ENCODE measurements around the gene BIRC3.
A peak's percentile ranks its signal among the peaks of the same experiment; 100 is the strongest.
"Not testable (repeated sequence)": the region's sequence is repeated elsewhere in the genome, so short reads cannot be mapped to it uniquely, and the experiment has no call there.

Gene BIRC3

DNA sequence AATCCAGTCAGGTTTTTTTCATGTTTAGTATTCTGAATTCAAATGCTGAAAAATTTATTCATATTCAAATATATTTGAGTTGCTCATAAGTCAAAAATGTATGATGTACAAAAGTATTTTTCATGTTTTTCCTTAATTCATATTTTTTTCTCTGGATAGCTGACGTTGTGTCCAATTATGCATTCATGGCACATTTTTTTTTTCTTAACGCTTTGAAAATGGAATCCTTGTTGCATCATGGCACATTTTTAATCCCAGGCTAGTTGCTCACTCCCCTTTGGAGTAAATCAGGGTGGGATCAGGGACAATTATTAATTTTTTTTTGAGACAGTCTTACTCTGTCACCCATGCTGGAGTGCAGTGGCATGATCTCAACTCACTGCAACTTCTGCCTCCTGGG, 14.1 kb downstream of the BIRC3 start:
- no peak for DNase-seq

DNA sequence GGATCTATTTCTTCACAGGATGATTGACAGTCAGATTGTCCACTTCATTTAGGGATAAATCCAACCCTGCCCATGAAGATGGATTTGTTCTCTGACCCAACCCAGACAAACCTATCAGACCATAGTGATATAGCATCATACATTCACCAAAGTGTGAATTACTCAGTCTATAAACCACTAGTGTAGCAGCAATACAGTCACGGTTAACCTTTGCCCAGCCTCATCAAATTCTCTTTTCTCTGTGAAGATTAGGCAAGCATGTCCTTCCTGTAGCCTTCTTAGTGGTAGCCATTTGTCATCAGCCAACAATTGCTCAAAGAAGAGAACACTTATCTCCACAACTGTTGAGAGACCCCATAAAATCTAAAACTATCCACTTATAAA, 15.3 kb downstream of the BIRC3 start:
- no peak for DNase-seq

DNA sequence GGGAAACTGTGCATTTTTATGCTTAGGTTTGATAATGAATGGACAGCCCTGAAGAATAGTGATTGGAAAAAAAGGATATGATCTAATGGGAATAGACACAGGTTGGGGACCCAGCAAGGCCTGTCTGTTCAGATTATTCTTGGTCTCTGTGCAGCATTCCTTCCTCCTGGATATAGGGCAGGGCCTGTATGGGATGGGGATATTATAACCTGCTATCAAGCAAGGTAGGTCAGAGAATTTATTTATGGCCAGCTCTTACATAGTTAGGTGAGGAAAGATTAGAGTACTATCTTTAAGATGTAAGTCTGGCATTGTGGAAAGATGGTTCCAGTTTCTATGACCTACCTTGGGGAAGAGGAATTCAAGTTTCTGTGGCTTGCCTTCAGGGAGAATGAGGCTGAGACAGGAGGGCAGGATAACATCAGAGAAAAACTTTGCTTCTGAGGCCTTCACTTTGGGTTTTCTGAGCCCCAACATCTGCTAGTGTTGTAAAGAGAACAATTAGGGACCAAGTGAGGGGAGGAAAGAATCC, 21.3 kb downstream of the BIRC3 start:
- no peak for DNase-seq

DNA sequence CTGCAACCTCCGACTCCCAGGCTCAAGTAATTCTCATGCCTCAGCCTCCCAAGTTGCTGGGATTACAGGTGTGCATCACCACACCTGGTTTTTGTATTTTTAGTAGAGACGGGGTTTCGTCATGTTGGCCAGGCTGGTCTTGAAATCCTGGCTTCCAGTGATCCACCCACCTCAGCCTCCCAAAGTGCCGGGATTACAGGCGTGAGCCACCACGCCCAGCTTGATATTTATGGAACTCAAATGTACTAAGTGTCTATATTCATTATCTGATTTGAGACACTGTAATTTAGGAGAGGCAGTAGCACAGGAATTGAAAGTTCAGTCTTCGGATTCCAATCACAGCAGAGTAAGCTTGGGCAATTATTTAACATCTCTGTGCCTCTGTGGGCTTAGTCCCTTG, 24.0 kb downstream of the BIRC3 start:
- DNase-seq = not testable (repeated sequence)

DNA sequence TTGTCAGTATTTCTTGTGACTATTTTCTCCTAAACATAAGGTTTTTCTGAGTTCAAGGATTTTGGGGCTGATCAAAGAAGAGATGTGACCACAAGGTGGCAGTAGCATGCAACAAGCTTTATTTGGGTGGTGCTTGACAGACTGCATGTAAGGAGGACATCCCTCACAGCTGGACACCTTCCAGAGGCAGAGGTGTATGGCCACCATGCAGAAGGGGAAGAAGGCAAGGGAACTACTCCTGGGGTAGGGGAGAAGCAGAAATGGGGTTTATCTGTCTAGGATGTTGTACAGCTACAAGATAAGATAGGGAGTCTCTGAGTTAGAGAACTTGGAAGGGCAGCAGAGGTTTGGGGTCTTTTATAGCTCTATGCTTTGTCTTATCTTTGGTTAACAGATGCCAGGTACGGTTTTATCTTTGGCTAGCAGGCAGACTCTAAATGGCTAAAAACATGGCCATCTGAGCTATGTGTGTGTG, 24.6 kb downstream of the BIRC3 start:
- DNase-seq = peak; percentile 80

DNA sequence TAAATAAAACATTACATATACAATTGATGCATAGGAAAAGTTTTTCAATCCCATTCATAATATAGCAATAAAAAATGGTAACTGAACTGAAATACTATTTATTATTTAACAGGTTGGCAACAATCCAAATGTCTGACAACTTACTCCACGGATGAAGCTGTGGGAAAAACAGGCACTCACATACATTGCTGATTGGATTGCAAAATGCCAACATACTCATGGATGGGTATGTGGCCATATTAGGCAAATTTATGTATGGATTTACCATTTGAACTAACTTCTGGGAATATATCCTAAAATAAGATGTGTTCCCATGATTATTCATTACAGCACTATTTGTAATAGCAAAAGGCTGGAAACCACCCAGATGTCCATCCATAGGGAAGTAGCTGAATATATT, 26.5 kb downstream of the BIRC3 start:
- no peak for DNase-seq

DNA sequence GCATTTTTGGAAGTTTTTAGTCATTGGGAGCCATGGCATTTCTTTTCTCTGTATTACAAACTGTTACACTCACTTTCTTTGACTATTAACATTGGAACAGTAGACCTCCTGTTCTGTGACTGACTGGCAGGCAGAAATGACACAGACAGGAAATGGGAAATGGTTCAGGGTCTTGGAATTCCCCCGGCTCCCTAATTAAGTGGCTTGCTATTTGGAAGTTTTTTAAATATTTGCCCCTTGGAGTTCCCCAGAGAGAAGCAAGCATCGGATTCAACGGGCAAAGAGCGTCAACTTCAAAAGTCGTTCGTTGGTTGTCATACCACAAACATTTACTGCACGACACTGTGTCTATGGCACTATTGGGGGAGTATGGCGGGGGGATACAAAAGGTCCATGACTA, 28.6 kb downstream of the BIRC3 start:
- no peak for DNase-seq

DNA sequence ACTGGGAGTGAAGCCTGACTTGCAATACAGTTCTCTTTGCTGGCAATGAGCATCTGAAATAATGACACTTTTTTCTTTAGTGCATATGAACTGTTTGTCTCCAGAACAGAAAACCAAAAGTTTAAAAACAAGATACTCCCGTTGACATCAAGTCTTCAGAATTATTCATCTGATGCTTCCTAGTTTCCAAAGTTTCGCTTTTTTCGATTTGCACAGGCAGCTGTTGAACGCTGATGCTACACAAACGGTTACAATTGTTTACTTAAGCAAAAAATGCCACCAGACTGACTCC, 29.1 kb downstream of the BIRC3 start:
- DNase-seq = no peak

DNA sequence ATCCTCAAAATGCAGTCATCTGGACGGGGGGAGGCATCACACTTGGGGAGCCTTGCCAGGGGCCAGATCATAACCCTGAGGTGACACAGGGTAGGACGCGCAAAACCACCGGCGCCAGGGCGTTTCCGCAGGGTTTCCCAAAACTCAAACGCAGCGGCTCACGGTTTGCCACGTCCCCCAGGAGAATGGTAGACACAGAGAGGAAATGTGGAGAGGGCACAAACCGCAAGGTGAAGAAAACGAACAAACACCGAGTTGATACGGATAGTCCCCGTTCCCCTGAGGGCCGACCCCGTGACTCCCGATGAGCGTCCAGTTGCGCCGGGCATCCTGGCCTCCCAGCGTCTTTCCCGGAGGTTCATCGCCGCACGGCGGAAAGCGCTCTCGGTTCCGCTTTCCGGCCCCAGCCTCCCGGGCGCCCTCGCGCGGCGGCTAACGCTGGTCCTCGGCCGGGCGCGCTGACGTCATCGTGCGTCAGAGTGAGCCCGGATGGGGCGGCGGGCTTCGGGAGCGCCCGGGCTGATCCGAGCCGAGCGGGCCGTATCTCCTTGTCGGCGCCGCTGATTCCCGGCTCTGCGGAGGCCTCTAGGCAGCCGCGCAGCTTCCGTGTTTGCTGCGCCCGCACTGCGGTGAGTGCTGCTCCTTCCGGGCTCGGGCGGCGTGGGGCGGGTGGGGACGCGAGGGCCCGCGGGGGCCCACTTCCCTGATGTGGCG, 29.6 kb downstream of the BIRC3 start, which contains the start of gene BIRC2:
Gene BIRC2 (plus strand): TSS at position 467 of the 714 bp plus-strand sequence. CDS start 2,641 bp downstream, outside the sequence.
- DNase-seq = peak; percentile 90

DNA sequence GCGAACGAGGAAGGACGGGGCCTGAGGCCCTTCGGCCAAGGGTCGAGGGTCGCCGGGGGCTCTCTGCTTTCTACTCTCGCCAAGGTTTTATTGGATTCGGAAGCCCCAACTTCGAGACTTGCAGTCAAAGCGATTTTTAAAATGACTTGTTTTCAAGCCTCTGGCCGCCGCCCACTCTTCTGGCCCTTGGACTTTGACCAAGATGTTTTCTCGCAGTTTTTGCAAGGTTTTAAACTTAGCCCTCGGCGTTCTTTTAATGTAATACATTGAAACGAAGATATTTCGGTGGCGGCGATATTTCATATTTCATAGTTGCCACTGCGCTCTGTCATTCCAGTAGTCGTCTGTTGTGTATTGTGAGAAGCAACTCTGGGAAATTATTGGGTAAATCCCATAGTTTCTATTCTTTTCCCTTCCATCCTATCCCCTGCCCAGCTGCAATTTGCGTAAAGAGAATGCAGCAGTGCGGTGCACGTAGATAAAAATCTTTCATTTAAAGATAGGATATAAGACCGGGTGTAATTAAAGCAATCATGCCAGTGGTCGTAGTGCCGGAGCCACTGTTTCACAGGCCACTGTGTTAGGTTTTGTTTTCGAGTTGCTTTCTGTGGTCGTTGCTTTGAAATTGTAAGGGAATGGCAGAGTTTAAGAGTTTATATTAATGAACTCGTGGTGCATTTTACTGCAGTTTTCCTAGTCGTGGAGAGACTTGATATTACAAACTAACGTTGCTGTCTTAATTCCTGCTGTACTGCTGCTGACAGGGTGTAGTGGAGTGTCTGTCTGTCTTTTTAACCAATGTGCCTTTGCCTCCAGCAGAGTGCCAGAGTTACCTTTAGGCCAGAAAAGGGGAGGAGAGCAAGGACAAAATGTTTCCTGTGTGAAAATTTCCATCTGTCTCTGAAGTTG, 30.4 kb downstream of the BIRC3 start:
- no peak for DNase-seq

DNA sequence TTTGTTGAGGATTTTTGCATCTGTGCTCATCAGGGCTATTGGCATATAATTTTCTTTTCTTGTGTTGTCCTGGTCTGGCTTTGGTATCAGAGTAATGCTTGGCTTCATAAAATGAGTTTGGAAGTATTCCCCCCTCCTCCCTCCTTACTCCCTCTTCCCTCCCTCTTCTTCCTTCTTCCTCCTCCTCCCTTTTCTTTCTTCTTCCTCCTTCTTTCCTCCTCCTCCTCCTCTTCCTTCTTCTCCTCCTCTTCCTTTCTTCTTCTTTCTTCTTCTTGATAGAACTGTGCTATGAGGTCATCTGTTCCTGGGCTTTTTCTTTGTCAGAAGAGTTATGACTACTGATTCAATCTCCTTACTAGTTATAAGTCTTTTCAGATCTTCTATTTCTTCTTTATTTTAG, 39.8 kb downstream of the BIRC3 start:
- no peak for DNase-seq

DNA sequence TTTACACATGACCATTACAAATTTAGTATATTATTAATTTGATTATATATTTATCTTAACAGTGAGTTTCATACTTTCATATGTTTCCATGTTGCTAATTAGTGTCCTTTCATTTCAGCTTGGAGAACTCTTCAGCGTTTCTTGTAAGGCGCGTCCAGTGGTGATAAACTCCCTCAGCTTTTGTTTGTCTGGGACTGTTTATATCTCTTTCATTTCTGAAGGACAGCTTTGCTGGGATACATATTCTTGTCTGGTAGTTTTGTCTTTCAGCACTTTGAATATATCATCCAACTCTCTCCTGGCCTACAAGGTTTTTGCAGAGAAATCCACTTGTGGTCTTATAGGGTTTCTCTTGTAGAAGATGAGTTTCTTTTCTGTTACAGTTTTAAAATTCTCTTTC, 42.1 kb downstream of the BIRC3 start:
- no peak for DNase-seq

DNA sequence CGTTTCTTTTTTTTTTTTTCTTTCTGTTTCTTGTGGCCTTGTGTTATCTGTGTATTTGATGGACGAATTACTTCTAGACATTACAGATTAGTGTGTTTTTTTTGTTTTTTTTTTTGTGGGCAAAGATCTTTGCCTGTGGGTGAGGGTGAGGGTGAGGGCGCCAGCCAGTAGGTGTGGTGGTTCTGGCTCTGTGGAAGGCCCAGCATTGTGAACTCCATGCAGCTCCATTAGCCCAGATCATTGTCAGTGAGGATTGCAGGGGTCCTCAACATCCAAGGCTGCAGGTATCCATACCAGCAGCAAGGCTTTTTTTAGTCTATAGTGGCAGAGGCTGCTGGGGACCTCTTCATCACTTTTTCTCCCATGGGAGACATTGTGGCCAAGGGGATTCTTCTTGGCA, 43.4 kb downstream of the BIRC3 start:
- DNase-seq = no peak

DNA sequence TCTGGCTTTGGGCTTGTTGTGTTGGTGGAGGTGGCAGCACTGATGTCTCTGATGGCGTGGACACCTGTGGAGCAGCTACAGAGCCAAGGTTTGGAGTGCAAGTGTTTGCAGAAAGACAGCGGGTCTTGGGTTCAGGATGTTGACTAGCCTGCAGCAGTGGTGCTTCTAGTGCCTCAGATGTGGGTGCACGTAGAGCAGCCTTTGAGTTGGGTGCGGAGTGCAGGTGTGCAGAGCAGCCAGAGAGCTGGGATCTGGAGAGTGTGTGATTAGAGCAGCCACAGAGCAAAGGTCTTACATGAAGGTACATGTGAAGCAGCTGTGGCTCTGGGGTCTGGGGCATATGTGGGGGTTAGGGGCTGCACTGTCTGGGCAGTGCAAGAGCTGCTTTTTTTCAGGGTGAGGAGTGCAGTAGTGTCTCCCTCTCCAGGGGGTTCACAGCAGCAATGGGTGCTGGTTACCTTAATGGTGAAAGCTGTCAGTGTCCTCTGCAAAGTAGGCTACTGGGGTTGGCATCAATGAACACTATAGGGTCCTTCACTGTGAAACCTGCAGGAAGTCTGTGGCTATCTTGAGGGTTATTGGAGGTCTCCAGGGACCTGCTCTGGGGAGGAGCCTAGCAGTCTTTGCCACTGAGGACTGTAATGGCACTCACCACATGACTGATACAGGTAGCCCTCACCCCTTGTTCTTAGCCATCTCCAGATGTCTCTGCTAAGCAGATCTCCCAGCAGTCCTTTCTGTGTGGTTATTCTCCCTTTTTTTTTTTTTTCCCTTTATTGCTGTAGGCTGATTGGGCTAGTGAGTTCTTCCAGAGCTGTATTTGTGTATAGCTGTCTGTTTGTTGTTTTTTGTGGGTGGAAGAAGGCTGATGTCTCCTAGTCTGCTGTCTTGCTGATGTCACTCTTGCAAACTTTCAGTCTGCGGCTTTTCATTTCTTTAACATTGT, 44.1 kb downstream of the BIRC3 start:
- DNase-seq = no peak

DNA sequence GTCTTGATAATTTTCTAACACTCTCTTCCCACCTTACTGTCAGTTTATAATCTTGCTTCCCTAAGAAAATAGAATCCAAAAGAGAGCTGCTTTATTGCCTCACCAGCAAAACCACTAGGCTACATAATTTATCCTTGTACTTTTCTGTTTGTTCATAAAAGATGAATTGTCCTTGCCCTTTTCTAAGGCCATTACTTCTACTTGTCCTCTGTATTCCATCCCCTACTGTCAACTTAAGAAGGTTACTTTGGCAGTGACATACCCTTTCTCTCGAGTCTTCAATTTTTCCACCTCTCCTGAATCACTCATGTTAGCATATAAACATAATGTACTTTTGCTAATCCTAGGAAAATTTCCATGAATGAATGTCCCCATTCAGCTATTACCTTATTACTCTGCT, 47.7 kb downstream of the BIRC3 start:
- DNase-seq = no peak

DNA sequence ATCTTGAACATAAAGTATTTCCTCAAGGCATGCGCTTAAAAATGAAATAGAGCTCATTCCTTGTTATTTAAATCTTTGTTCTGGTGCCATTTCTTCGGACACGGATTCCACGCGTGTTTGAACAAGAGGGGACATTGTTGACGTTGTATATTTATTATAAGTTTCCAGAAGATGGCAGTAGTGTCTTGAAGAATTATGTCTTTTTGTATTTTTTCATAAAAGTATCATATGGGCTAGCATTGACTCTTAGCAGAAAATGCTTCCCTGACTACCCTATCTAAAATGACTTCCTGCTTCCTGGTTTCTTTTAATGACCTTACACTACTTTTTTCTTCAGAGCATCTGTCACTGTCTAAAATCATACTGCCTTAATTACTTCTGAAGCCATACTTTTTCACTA, 50.1 kb downstream of the BIRC3 start:
- DNase-seq = no peak

DNA sequence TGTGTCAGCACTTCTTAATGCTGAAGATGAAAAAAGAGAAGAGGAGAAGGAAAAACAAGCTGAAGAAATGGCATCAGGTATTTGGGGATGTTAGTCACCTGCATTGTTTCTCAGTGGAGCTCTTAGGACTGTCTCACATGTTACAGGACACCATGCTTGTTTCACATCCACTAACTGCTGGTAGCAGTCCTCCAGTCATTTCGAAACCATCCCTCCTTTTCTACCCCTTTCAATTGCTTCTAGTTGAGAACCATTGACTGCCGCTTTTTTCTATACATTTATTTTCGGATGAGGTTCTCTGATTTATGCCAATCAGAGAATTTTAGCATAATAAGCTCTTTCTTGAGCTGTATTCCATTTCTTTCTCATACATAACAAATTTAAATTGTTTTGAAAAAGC, 51.2 kb downstream of the BIRC3 start:
- DNase-seq = no peak

DNA sequence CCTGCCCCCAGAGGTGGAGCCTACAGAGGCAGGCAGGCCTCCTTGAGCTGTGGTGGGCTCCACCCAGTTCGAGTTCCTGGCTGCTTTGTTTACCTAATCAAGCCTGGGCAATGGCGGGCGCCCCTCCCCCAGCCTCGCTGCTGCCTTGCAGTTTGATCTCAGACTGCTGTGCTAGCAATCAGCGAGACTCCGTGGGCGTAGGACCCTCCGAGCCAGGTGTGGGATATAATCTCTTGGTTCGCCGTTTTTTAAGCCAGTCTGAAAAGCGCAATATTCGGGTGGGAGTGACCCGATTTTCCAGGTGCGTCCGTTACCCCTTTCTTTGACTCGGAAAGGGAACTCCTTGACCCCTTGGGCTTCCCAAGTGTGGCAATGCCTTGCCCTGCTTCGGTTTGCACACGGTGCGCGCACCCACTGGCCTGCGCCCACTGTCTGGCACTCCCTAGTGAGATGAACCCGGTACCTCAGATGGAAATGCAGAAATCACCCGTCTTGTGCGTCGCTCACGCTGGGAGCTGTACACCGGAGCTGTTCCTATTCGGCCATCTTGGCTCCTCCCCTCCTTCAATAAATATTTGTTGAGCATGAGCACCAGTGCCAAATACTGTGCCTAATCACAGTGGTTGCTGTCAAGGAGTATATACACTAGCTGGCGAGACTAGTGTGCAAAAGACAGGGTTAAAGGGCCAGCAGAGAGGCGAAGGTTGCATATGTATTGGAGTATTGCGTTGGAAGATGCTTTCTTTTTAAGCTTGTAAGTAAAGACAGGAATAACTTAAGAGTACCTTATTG, 57.5 kb downstream of the BIRC3 start:
- DNase-seq = not testable (repeated sequence)

DNA sequence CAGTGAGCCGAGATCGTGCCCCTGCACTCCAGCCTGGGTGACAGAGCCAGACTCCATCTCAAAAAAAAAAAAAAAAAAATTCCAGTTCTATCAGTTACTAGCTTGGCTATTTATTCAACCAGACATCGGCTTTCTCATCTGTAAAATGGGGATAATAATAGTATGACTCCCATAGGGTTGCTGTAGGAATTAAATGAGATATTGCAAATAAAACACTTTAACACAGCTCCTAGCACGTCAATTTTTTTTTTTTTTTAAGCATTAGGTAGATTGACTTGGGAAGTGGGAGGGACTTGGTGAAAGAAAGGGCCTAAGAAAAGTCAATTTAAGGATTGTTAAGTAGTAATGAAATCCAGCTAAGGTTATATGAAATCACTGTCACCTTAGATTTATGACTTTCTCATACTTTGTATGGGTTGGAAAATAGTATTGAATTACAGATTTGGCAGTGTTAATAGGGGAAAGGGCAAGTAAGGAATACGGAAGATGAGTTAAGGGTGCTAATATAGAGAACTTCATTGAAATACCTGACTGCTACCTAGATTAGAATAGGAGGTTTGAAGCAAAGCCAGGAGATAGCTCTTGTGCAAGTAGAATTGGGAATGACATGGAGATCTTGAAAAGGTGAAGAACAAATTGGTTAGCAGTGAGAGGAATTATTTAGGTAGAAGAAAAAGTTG, 58.6 kb downstream of the BIRC3 start:
- DNase-seq = no peak

DNA sequence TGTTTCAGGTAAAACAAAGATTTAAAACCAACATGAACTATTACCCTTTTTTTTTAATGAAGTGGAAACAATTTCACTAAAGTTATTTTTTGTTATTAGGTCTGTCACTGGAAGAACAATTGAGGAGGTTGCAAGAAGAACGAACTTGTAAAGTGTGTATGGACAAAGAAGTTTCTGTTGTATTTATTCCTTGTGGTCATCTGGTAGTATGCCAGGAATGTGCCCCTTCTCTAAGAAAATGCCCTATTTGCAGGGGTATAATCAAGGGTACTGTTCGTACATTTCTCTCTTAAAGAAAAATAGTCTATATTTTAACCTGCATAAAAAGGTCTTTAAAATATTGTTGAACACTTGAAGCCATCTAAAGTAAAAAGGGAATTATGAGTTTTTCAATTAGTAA, 60.6 kb downstream of the BIRC3 start:
- no peak for DNase-seq

DNA sequence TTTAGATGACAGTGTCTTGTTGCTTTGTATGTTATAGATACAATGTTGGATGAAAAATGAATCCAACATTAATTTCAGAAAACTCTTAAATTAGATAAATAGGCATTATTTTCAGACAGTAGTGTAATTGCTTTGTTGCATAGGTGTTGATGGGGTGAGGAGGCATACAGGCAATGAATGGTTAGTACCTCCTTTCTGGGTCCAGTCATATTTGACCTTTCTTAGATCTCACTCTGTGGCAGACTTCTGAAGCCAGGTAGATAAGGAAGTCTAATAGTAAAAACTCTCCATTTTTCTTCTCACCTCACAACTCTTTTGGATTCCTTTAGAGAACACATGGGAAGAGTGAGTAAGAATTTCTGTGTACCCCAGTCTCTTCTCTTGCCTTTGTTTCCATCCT, 61.5 kb downstream of the BIRC3 start:
- DNase-seq = no peak

DNA sequence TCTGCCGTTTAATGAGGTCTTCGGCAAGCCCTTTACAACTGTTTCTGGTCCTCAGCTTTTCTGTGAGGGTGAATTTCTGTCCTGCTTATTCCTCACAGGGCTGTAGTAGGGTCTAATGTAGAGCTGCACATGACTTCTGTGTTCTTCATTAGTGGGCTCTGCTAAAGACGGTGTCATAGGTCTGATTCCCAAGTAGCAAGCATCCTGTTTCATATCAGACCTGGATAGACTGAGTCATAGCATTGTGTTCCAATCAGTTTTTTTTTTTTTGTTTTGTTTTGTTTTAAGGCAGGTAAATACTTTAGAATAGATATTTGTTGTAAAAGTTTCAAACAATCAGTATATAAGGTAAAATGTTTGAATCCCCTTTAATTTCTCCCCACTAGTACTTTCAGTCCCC, 65.1 kb downstream of the BIRC3 start:
- DNase-seq = no peak

Measured in NCI-H2029 (cell line).